H1 (cell line): ENCODE measurements around the gene FRMD6.

Experiments
- CBX5 ChIP-seq: fragments of 300-800, 300-1000 bp; sonication (generic); IDR thresholded peaks from 2 replicates; pipeline ENCODE4 v1.7.1; 2016; ENCODE audit warnings: antibody characterized with exemption, low read length, low read depth
- CTCF ChIP-seq, 3 experiments: IDR thresholded peaks; 1 replicate in 2 of 3; 2 replicates in 1 of 3; pipeline versions ENCODE4 v1.5.1 to v1.6.1; 2011; ENCODE audit warnings: low read length in 3 of 3, mild to moderate bottlenecking in 3 of 3, inconsistent platforms in 2 of 3, low read depth in 1 of 3, moderate library complexity in 1 of 3; ENCODE audit not compliant: insufficient read depth in 1 of 3; ENCODE audit errors: control extremely low read depth in 1 of 3
- JUN ChIP-seq: IDR thresholded peaks from 2 replicates; pipeline ENCODE4 v1.6.1; 2011; ENCODE audit warnings: low read depth, mild to moderate bottlenecking, improper control_type of control experiment, low read length
- ZNF274 ChIP-seq: IDR thresholded peaks from 2 replicates; pipeline ENCODE4 v1.7.0; 2012; ENCODE audit warnings: low read length, borderline replicate concordance; ENCODE audit errors: extremely low read depth

DNA sequence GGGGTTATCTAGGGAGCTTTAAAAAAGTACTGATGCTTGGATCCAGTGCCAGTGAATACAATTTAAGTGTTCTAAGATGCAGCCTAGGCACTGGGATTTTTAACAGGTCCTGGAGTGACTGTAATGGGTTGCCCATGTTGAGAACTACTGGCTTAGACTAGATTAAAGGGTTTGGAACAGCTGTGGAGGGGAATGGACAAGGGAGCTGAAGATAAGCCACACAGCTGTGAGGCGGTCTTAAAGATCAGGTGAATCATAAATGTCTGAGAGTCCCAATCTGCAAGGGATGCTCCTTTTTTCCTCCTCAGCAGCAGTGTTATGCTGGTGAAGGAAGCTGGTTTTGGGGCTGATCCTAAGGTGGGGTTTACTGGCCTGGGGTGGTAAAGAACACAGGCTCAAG lies 35.5 kb upstream of the FRMD6 start:
- TF ChIP-seq JUN (no peak), CTCF (IDR thresholded peaks at IDR 0.05; ENCODE audit: control extremely low read depth in 1 of 3, insufficient read depth in 1 of 3, low read depth in 1 of 3, low read length in 3 of 3) (no peak), CBX5 (no peak), ZNF274 (no peak)
